Measurements from ENCODE around the gene L2HGDH.

L2HGDH gene

DNA sequence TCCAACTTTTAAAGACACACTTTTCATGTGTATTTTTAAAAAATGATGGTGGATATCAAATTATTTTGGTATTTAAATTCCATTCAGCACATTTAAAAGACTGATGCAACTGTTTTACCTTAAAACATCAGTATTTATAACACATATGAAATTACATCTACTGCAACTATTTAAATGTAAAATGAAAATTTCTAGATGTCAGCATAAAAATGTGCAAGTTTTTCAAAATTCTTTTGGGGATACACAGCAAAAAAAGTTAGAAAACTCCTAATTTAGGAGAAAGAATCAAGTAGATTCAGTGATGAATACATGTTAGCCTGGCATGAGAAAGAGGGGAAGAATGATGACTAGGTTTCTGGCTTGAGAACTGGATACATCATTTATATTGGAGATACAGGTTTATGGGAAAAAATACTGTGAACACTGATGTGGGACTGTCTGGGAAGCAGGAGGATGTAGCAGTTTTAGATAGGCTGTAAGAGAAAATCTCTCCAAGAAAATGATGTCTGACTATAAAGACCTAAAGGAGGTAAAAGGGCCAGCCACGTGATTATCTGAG lies 89.9 kb downstream of the L2HGDH start:
- H3K4me3 ChIP-seq (ENCODE audit: low read length) = no peak overlapping the region
- no peaks in the 10 kb centered on the region for H3K9me2 ChIP-seq (replicated peaks; ENCODE audit: control insufficient read depth, low read length)
- H3F3A ChIP-seq (ENCODE audit: control insufficient read depth, insufficient read depth) = no peaks in the 10 kb centered on the region; the same call in 1 of the 2 replicates
- TF ChIP-seq, protein P1, sequence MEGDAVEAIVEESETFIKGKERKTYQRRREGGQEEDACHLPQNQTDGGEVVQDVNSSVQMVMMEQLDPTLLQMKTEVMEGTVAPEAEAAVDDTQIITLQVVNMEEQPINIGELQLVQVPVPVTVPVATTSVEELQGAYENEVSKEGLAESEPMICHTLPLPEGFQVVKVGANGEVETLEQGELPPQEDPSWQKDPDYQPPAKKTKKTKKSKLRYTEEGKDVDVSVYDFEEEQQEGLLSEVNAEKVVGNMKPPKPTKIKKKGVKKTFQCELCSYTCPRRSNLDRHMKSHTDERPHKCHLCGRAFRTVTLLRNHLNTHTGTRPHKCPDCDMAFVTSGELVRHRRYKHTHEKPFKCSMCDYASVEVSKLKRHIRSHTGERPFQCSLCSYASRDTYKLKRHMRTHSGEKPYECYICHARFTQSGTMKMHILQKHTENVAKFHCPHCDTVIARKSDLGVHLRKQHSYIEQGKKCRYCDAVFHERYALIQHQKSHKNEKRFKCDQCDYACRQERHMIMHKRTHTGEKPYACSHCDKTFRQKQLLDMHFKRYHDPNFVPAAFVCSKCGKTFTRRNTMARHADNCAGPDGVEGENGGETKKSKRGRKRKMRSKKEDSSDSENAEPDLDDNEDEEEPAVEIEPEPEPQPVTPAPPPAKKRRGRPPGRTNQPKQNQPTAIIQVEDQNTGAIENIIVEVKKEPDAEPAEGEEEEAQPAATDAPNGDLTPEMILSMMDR (IDR thresholded peaks at IDR 0.05; ENCODE audit: low read depth, low read length, poor library complexity, severe bottlenecking) = no peak
- TF ChIP-seq EZH2phosphoT487 (IDR thresholded peaks at IDR 0.05; ENCODE audit: borderline replicate concordance, low read length) = no peak
- no peaks in the 10 kb centered on the region for H3K36me3 ChIP-seq (ENCODE audit: control insufficient read depth, low read length)
- peaks cover 71% of the 10 kb centered on the region for H3K79me2 ChIP-seq (ENCODE audit: control insufficient read depth, low read length)
- H4K20me1 ChIP-seq (ENCODE audit: control insufficient read depth, insufficient read depth, low read depth, low read length) = no peaks in the 10 kb centered on the region
- peaks cover 24% of the 10 kb centered on the region for H3K4me1 ChIP-seq (ENCODE audit: control insufficient read depth, low read length)
- no peak overlapping the region for H3K4me2 ChIP-seq (ENCODE audit: low read length)
- no peaks in the 10 kb centered on the region for H3K9me3 ChIP-seq (ENCODE audit: control insufficient read depth, insufficient read depth, low read length)
- H3K27ac ChIP-seq (ENCODE audit: low read depth, low read length) = no peak overlapping the region
- no peaks in the 10 kb centered on the region for H3K27me3 ChIP-seq (ENCODE audit: control insufficient read depth, low read length)

DNA sequence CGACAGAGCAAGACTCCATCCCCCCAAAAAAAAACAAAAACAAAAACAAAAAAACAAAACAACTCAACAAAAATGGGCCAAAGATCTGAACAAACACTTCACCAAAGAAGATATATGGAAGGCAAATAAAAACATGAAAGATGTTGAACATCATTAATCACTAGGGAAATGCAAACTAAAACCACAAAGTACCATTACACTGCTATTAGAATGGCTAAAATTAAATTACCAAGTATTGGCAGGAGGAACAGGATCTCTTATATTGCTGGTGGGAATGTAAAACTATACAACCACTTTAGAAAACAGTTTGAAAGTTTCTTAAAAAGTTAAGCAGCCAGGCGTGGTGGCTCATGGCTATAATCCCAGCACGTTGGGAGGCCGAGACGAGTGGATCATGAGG lies 93.5 kb downstream of the L2HGDH start:
- Histone ChIP-seq H3K4me1 (ENCODE audit: control insufficient read depth, low read length) (peaks cover 6% of the 10 kb centered on the region; the same call in 1 of the 2 replicates), H3K27me3 (ENCODE audit: control insufficient read depth, low read length) (no peaks in the 10 kb centered on the region), H3K79me2 (ENCODE audit: control insufficient read depth, low read length) (peaks cover 54% of the 10 kb centered on the region), H3K4me2 (ENCODE audit: low read length) (no peak overlapping the region), H3K4me3 (ENCODE audit: low read length) (no peak overlapping the region), H3K9me2 (replicated peaks; ENCODE audit: control insufficient read depth, low read length) (no peaks in the 10 kb centered on the region), H3K36me3 (ENCODE audit: control insufficient read depth, low read length) (no peaks in the 10 kb centered on the region), H3K9me3 (ENCODE audit: control insufficient read depth, insufficient read depth, low read length) (no peaks in the 10 kb centered on the region), H3F3A (ENCODE audit: control insufficient read depth, insufficient read depth) (no peaks in the 10 kb centered on the region; the same call in 1 of the 2 replicates), H4K20me1 (ENCODE audit: control insufficient read depth, insufficient read depth, low read depth, low read length) (no peaks in the 10 kb centered on the region), H3K27ac (ENCODE audit: low read depth, low read length) (no peak overlapping the region)
- no peak for TF ChIP-seq EZH2phosphoT487 (IDR thresholded peaks at IDR 0.05; ENCODE audit: borderline replicate concordance, low read length)
- TF ChIP-seq, protein P1 (IDR thresholded peaks at IDR 0.05; ENCODE audit: low read depth, low read length, poor library complexity, severe bottlenecking) = no peak

DNA sequence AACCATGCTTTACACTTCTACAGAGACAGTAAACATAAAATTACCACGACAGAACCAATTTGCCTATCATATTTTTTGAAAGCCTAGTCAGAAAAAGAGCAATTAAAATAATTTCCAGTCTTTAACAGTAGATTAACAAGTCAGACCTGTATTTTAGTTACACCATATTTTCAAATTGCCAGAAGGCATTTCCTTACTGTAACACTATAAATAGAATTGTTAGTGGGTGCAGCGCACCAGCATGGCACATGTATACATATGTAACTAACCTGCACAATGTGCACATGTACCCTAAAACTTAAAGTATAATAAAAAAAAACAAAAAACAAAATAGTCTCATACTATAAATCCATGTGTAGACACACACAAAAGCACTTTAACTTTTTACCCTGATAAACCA lies 96.6 kb downstream of the L2HGDH start:
- Histone ChIP-seq H3K27me3 (ENCODE audit: control insufficient read depth, low read length) (no peaks in the 10 kb centered on the region), H3K4me3 (ENCODE audit: low read length) (no peak overlapping the region), H4K20me1 (ENCODE audit: control insufficient read depth, insufficient read depth, low read depth, low read length) (no peaks in the 10 kb centered on the region), H3K36me3 (ENCODE audit: control insufficient read depth, low read length) (no peaks in the 10 kb centered on the region), H3K9me3 (ENCODE audit: control insufficient read depth, insufficient read depth, low read length) (no peaks in the 10 kb centered on the region), H3K27ac (ENCODE audit: low read depth, low read length) (no peak overlapping the region), H3K9me2 (replicated peaks; ENCODE audit: control insufficient read depth, low read length) (no peaks in the 10 kb centered on the region), H3F3A (ENCODE audit: control insufficient read depth, insufficient read depth) (no peaks in the 10 kb centered on the region), H3K79me2 (ENCODE audit: control insufficient read depth, low read length) (peaks cover 34% of the 10 kb centered on the region), H3K4me1 (ENCODE audit: control insufficient read depth, low read length) (peaks cover 6% of the 10 kb centered on the region; the same call in 1 of the 2 replicates), H3K4me2 (ENCODE audit: low read length) (no peak overlapping the region)
- TF ChIP-seq EZH2phosphoT487 (IDR thresholded peaks at IDR 0.05; ENCODE audit: borderline replicate concordance, low read length) = no peak
- TF ChIP-seq, protein P1 (IDR thresholded peaks at IDR 0.05; ENCODE audit: low read depth, low read length, poor library complexity, severe bottlenecking) = no peak

Data from DOHH2 (cell line).